NCI-H524 treated with DMSO at 0.1 percent for 48 hours (cell line): ENCODE measurements around the gene STOX2.
"Not testable (repeated sequence)": the region's sequence is repeated elsewhere in the genome, so short reads cannot be mapped to it uniquely, and the experiment has no call there.

Experiments used
- DNase-seq: peaks from one replicate; lab custom pipeline; 2025; lab: John Stamatoyannopoulos, UW

Gene STOX2

DNA sequence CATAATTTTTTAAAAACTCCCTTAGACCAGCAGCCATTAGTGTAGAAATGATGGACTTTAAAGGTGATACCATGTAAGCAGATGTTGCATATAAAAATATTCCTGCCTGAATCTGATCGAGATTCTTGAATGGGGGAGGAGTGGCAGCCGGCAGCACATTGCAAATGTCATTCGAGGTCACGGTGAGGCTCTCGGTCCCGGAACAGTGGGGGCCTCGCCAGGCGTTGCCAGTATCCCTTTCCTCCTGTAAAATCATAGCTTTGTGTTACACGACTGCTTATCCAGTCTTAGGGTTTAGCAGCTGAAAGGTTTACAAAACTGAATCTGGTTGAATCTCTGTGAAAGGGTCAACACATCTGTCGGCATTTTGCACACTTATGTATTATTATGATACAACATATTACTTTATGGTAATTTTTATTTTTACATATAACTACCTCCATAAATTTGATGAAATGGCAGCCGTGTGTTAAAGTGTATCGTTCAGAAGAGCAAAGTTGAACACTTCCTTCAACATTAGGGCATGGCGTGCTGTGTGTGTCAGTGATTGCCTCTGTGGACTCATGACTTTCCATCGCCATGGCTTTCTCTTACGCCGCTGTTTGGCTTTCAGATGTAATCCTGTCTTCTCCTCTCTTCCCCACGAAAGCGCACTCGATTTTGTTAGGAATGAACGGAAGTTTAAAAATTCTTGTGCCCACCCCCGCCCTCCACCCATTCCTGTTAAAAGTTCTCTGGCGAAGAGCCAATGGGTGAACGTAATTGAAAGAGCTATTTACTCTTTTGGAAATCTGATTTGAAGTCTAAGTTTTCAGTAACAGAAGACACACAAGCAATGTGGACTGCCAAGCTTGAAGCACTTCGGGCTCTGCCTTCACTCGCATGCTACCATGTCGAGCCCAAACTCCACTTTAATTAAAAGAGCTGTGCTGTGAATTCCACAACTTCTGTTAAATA, 114.8 kb downstream of the STOX2 start:
- no peak for DNase-seq

DNA sequence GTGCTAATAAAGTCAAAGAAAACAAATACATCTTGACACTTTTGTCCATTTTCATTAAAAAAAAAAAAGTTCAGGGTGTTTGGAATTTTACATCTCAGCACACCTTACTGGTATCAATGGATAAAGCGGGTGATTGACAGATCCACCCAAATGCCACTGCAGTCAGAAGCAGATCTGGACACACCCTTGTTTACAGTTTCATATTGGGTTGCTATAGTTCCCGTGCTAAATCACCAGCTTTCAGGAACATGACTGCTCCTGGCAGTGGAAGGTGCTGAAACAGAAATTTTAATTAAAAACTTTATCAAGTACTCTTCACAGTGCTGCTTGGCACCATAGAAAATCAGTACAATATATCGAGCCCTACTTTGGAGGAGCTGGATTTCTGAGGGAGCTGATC, 116.3 kb downstream of the STOX2 start:
- DNase-seq = no peak

DNA sequence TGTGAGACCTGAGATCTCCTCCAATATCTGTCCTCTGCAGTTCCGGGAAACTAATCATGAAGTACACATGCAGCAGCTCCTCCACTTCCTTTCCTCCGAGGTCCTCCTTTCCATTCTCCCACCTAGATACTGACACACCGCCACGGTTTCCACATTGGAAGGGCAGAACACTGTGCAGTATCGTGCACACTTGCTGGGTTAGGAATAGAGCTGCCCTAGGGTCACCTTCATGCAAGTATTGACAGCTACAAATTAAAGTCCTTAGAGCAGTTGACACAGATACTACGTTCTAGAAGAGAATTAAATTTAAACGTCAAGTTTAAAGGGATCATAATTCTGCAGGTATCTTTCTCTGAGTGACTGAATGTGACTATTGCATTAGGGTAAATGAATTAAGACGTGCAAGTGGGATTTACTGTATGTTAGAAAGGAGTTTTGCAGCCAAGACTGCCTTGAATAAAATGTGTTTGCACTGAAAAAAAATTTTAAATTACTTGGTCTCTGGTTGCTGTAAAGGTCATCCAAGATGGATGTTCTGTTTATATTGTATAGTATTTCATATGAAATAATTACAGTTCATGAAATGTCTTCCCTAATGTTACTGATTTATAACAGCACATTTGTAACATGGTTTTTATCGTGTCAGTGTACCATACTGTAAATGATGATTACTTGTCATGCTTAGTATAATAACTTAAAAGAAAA, 117.7 kb downstream of the STOX2 start:
- DNase-seq = no peak

DNA sequence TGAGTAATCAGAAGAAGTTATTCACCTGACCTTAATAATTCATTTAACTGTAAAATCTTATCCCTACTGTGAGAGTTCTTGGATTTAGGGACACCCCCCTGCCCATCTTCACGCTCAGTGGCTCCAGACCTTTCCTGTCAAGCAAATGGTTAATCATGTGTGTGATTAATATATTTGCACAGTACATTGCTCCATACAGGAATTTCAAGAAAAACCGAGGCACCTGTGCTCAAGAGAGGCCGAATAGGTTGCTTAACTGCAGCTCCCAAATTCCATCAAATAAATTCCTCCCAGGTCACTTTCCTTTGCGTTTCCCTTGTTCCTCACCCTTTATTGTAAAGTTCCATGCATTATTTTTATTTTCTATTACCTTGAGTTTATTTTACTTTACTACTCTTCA, 119.5 kb downstream of the STOX2 start:
- no peak for DNase-seq

DNA sequence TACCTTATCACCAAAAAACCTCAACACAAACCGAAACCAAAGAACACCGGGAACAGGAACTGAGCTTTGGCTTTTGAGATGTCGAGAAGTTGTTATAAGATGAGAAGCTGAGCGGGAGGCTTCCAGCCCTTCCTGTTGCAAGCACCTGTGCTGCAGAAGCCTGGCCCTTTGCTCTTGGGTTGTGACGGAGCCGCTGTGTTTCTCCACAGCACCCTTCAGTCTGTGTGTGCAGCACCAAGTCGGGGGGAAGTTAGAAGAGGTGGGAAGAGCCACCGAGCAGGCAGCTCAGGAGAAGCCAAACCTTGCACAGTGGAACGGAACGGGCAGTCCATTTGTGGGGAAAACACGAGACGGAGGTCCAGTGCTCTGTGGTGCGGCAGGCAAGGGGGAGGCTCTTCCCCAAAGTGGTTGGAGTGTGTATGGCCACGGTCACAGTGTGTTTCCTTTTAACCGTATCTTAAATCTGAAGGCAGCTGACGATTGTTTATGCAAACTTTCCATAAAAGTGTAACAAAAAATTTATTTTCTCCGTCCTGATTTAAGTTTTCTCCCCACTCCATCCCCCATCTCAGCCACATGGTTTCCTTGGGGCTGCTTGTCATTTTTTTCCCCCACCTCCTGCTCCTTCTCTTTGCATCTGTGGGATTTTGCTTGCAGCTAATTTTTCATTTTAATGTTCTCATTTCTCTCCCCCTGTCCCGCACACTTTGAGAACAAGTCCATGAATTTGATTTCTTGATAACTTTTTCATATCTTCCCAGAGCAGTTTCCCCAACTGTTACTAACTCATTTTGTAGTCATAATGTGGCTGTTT, 123.7 kb downstream of the STOX2 start:
- no peak for DNase-seq

DNA sequence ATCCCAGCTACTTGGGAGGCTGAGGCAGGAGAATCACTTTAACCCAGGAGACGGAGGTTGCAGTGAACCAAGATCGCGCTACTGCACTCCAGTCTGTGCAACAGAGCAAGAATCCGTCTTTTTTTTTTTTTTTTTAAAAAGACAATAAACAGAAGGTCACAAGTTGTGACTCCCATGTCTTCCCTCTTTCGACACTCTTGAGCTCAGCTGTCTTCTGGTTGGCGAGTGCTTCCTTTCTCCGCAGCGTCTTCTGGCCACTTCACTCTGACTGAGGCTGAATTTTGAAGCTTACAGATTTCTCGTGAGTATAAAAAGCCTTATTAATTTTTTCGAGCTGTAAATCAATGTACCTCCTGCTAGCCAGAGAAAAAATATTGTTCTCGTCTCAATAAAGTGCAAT, 124.9 kb downstream of the STOX2 start:
- DNase-seq = no peak

DNA sequence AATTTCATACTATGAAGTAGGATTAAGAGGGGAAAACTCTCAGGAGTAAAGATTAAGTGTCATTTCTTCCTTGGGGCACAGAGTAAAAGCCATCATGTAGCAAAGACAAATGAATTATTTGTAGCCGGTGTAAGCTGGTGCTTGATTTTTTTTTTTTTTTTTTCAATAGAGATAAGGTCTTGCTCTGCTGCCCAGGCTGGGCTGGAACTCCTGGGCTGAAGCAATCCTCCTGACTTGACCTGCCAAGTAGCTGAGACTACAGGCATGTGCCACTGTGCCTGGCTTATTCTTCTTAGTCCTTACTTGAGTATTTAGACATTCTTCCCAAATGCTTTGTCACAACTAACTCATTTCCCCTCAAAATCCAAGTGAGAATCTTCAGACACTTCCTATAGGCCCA, 125.7 kb downstream of the STOX2 start:
- no peak for DNase-seq

DNA sequence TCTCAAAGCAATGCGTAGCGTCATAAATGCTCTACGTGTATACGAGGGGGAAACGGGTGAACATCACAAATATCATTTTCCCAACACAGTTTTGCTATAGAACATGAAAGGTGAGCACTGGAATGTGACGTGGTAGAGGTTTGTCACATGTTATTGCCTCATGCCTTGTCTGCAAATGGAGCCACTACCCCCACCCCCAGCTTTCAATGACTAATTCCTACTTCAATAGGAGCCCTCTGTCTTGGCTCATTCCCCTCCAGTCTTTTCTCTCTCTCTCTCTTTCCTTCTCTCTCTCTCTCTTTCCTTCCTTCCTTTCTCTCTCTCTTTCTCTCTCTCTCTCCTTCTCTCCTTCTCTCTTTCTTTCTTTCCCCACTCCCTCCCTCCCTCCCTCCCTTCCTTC, 127.0 kb downstream of the STOX2 start:
- DNase-seq = no peak

DNA sequence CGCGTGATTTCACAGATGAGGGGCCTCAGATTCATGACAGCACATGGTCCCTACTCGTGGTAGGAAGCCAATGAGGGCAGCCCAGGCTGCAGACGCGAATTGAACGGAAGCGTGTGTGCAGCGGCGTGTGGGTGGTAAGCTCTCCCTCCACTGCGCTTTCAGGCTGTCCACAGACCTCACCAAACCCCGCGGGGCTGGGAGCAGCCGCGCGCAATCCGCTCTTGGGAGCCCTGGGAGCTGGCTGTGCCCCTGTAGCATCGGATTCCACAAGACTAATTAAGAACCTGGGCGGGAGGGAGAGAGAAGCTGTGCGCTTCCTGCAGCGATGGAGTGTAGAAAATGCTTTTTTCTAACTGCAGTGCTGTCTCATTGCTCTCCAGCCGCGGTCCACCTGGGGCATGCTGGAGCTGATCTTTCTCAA, 134.9 kb downstream of the STOX2 start:
- DNase-seq = no peak

DNA sequence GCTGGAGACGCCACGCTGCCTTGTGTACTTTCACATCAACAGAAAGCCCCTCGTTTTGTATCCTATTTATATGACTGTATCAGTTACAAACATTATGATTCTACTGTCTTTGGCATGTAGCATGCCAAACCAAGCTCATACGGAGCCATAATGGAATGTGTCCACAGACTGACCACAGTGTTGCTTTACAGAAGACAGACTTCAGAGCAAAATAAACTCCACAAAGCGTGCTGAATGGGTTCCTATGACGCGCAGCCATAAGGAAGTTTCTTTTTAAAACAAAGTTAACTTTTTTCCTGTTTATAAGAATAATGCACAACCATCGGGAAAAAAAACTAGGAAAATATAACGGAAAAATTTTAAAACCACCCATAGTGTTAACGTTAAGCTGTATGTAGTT, 136.0 kb downstream of the STOX2 start:
- no peak for DNase-seq

DNA sequence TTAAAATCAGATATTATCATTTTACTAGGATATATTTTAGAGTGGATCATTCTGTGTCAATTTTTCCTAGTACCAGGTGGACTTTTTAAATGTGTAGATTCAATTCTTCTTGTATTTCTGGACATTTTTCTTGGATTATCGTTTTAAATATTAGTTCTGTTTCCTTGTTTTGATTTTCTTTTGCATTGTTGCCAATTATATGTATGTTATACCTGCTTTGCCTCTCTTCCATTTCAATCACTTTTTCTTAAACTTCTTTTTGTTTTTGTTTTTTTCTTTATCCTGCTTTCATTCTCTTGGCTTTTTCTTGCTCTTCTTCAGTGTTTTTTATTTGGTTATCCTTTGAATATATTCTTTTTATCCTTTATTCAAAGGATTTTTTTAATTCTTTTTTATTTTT, 141.0 kb downstream of the STOX2 start:
- no peak for DNase-seq

DNA sequence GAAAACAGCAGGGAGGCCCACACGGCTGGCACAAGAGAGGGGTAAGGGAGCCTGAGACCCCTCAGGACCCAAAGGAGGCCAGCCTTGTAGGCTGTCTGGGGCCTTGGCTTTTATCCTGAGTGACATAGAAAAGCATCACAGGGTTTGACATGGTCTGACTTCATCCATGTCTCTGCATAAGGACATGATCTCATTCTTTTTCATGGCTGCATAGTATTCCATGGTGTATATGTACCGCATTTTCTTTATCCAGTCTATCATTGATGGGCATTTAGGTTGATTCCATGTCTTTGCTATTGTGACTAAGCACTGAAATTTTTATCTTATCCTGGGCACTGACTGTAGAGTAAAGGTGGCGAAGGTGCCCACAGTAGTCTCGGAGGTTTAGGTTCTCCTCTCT, 146.2 kb downstream of the STOX2 start:
- DNase-seq = not testable (repeated sequence)

DNA sequence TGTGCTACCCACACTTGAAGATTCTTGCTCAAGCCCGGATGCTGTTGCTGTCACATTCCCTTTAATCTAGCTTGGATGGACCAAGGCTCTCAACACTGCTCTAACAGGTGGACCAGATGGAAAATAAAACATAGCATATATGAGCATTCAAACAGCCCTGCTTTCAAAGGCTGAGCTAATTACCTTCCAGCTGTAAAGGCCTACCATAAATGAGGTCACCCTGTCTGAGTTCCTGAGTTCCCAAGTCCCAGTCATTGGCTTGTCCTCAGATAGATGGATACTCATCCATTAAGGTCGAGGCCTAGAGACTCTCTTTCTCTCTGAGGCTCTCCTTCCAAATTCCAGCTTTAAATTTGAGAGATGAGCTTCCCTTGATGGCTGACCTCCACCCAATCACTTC, 147.5 kb downstream of the STOX2 start:
- no peak for DNase-seq

DNA sequence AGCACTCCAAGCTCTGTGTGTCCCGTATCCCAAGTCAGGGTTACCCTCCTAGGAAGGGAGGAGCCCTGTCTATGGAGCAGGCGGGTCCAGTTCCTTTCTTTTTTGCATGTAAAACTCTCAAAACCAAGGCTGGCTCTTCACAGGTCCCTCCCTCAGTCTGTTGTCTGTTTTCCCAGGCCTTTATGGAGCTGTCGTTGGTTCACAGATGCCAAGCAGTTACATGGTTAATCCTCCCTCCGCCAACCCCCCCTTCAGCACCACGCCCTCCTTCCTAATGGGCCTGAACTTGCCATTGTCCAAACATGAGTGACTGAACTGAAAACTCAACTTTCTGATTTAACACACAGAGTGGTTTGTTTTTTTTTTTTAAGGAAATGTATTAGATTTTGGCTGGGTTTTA, 148.3 kb downstream of the STOX2 start:
- no peak for DNase-seq

DNA sequence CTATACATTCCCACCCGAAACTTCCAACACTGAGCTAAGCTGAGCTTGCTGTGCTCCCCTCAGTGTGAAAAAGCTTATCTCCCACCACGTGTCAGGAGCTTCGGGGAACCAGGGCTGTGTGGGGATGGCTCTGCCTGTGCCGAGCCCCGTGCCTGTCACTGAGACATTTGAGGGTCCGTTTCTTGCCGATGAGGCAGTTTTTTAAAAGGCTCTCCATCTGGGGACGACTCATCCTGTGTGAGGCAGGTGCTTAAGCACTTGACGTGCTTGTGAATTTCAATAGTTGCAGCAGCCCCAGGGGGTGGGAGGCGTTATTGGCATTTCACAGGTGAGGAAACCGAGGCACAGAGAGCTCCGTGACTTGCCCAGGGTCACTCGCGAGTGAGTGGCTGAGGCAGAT, 151.8 kb downstream of the STOX2 start:
- DNase-seq = no peak

DNA sequence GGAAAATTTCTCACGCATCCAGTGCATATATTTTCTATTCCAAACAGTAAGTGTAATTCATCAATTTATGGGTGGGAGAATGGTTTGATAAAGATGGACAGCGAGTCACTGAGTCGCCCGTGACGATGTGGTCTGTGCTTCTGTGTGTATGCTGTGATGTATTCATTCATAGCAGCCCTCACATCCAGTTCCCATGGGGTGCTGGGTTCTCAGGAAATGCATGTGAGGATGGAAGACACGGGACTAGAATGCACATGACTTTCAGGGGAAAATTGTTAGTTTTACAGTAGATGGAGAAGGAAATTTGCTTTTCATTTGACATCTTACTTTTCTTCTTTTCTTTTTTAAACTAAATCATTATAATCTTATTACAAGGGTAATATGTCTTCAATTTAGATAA, 152.9 kb downstream of the STOX2 start:
- DNase-seq = no peak

DNA sequence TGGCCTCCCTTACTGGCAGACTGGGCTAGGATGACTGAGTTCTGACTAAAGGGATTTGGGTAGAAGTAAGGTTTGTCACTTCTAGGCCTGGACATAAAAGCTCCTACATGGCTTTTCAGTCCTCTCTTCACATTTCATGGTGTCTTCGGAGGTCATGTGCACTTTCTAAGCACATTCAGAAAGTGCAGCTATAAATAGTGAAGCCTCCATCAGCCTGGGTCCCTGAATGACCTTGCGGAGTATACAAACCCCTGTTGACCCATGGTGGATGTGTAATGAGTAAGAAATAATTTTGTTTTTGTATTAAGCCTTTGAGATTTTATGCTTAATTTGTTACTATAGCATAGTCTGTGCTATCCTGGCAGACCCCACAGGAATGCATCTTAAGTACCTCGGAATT, 154.0 kb downstream of the STOX2 start:
- DNase-seq = no peak

DNA sequence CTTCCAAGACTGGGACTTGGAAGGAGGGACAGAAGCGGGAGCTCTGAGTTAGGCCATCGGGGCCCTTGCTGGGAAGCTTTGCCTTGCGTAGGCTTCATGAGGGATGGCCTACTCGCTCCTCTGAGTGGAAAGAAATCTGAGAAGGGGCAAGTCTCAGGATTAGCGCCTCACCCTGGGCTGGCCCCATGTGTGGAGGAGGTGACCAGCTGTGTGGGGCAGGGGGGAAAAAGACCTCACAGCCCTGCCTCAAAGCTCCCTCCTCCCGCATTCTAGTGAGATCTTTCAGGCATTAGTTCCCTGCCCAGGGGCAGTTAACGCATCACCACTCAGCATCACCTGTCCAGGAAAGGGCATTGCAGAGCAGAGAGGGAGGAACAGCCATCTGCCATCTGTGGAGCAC, 156.5 kb downstream of the STOX2 start:
- no peak for DNase-seq

DNA sequence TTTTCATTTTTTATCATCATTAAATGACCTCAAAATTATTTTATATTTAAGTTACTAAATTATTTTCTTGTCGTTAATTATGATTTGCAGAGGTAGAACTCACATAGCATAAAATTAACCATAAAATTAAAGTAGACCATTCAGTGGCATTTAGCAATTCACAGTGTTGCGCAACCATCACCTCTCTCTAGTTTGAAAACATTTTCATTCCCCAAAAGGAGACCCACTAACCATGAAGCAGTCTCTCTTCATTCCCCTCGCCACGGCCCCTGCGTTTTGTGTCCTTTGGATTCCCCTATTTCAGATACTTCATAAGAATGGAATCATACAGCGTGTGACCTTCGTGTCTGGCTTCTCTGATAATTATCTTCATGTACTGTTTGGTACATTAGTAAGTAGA, 157.7 kb downstream of the STOX2 start:
- no peak for DNase-seq

DNA sequence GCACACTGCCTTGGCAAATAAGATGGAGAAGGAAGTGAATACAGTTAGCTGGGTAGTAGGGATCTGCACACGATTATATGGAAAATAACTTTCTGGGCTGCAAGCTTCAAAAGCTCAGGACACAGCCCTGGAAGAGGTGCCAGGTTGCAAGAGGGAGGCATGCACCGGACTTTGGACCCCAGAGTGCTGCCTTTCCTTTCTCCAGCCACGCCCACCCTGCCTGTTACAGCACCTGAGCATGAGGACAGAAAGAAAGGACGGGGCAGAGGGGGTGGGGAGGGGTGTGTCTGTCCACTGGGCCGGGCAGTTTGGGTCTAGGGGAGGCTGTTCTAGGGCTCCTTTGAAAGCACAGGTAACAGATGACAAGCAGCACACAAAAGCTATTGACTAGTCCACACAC, 159.8 kb downstream of the STOX2 start:
- no peak for DNase-seq

DNA sequence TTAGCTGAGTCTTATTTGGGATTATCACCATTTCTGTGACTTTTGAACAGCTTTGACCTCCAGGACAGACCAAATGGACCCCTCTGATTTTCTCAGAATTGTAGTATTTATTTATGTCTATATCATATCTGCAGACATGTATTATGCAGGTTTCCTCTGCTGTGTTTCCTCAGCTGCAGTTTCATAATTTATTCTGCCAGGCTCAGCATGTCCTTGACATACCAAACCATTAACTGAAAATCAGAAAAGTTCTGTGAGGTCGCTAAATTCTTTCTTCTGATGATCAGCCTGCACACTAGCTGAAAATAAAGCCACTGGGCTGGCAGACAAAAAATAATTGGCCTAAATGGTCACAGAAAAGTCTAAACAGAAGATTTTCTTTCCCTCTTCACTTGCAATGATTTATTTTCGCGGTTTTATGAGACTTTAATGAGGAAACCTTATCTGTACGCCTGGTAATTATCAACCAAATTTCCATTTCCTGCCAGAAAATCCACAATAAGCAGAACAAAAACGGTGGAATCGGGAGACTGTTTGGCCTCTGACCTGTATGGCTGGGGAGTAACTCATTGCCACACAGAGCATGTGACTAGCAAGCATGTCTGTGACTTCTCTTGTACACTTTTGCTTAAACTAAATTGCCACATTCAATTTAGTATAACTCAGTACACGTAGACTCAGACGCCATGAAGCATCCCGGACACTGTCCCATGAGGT, 161.6 kb downstream of the STOX2 start:
- no peak for DNase-seq
